H9 (cell line): ENCODE results near the gene SLC35A5. TPM values are rescaled to one million over a fixed set of nuclear protein-coding genes. Genes with fewer than 3 reads are reported as not detected.

Experiments used
- DNase-seq: peaks from one replicate; pipeline ENCODE4 v3.0.0-alpha.2; 2017
- H2AFZ ChIP-seq: one replicate; pipeline ENCODE4 v1.6.1; 2013; ENCODE audit warnings: mild to moderate bottlenecking, low read length, control low read depth, moderate library complexity
- H2AK5ac ChIP-seq: 2 replicates; pipeline ENCODE4 v1.6.1; 2013; ENCODE audit warnings: low read length, control low read depth, mixed read lengths; ENCODE audit not compliant: insufficient read length
- H2BK120ac ChIP-seq: one replicate; pipeline ENCODE4 v1.6.1; 2013; ENCODE audit warnings: low read depth, mild to moderate bottlenecking, low read length, control low read depth, inconsistent platforms; ENCODE audit not compliant: poor library complexity, severe bottlenecking
- H2BK12ac ChIP-seq: 2 replicates; pipeline ENCODE4 v1.6.1; 2013; ENCODE audit warnings: low read length, control low read depth, mixed read lengths, low read depth; ENCODE audit not compliant: insufficient read length
- H2BK15ac ChIP-seq: 2 replicates; pipeline ENCODE4 v1.6.1; 2013; ENCODE audit warnings: low read depth, low read length, control low read depth
- H2BK20ac ChIP-seq: one replicate; pipeline ENCODE4 v1.6.1; 2013; ENCODE audit warnings: low read depth, mild to moderate bottlenecking, low read length, control low read depth, inconsistent platforms; ENCODE audit not compliant: poor library complexity, severe bottlenecking
- H2BK5ac ChIP-seq: 2 replicates; pipeline ENCODE4 v1.6.1; 2013; ENCODE audit warnings: low read length, control low read depth, mixed read lengths; ENCODE audit not compliant: insufficient read length
- H3K14ac ChIP-seq: 2 replicates; pipeline ENCODE4 v1.6.1; 2013; ENCODE audit warnings: low read length, control low read depth; ENCODE audit not compliant: insufficient read depth
- H3K18ac ChIP-seq: 2 replicates; pipeline ENCODE4 v1.6.1; 2013; ENCODE audit warnings: low read depth, mild to moderate bottlenecking, mixed read lengths, low read length, control low read depth; ENCODE audit not compliant: insufficient read length
- H3K23ac ChIP-seq: 2 replicates; pipeline ENCODE4 v1.6.1; 2013; ENCODE audit warnings: low read length, control low read depth, mixed read lengths, low read depth; ENCODE audit not compliant: insufficient read length
- H3K23me2 ChIP-seq: 2 replicates; pipeline ENCODE4 v1.6.1; 2013; ENCODE audit warnings: low read depth, mild to moderate bottlenecking, mixed read lengths, low read length, control low read depth; ENCODE audit not compliant: insufficient read length, poor library complexity, severe bottlenecking
- H3K27ac ChIP-seq: 2 replicates; pipeline ENCODE4 v1.5.1; 2013; ENCODE audit warnings: low read length, control low read depth, mixed read lengths, low read depth; ENCODE audit not compliant: insufficient read length
- H3K27me3 ChIP-seq: 2 replicates; pipeline ENCODE4 v1.6.1; 2013; ENCODE audit warnings: low read length, control low read depth, inconsistent platforms; ENCODE audit not compliant: insufficient read depth
- H3K4ac ChIP-seq: 2 replicates; pipeline ENCODE4 v1.6.1; 2013; ENCODE audit warnings: low read depth, mild to moderate bottlenecking, control low read depth, inconsistent platforms, low read length, moderate library complexity
- H3K4me1 ChIP-seq: 2 replicates; pipeline ENCODE4 v1.6.1; 2013; ENCODE audit warnings: low read length, control low read depth, inconsistent platforms; ENCODE audit not compliant: insufficient read depth
- H3K4me2 ChIP-seq: 2 replicates; pipeline ENCODE4 v1.6.1; 2013; ENCODE audit warnings: low read length, control low read depth, mixed read lengths; ENCODE audit not compliant: insufficient read length, insufficient read depth
- H3K56ac ChIP-seq: 2 replicates; pipeline ENCODE4 v1.6.1; 2013; ENCODE audit warnings: low read depth, mild to moderate bottlenecking, mixed read lengths, low read length, control low read depth; ENCODE audit not compliant: insufficient read length
- H3K79me1 ChIP-seq: 2 replicates; pipeline ENCODE4 v1.6.1; 2013; ENCODE audit warnings: low read depth, mild to moderate bottlenecking, moderate library complexity, low read length, control low read depth, inconsistent platforms; ENCODE audit not compliant: insufficient read depth, poor library complexity, severe bottlenecking
- H3K79me2 ChIP-seq: 2 replicates; pipeline ENCODE4 v1.6.1; 2013; ENCODE audit warnings: low read length, control low read depth, inconsistent platforms; ENCODE audit not compliant: insufficient read depth
- H3K9ac ChIP-seq: 2 replicates; pipeline ENCODE4 v1.6.1; 2013; ENCODE audit warnings: low read length, control low read depth, mixed read lengths; ENCODE audit not compliant: insufficient read length; ENCODE audit errors: extremely low read depth
- H3K9me3 ChIP-seq: one replicate; pipeline ENCODE4 v1.6.1; 2013; ENCODE audit warnings: low read depth, low read length, inconsistent platforms; ENCODE audit not compliant: control insufficient read depth
- H3T11ph ChIP-seq: one replicate; pipeline ENCODE4 v1.6.1; 2013; ENCODE audit warnings: mild to moderate bottlenecking, low read length, control low read depth, inconsistent platforms
- H4K20me1 ChIP-seq: one replicate; pipeline ENCODE4 v1.6.1; 2013; ENCODE audit not compliant: control insufficient read depth, insufficient read length, insufficient read depth
- H4K5ac ChIP-seq: 2 replicates; pipeline ENCODE4 v1.6.1; 2013; ENCODE audit warnings: low read depth, mild to moderate bottlenecking, mixed read lengths, low read length, control low read depth; ENCODE audit not compliant: insufficient read length
- H4K8ac ChIP-seq: replicated peaks from 2 replicates; pipeline ENCODE4 v1.6.1; 2013; ENCODE audit warnings: low read length, control low read depth, mixed read lengths, low read depth; ENCODE audit not compliant: insufficient read length
- H4K91ac ChIP-seq: 2 replicates; pipeline ENCODE4 v1.6.1; 2013; ENCODE audit warnings: low read depth, mild to moderate bottlenecking, moderate library complexity, mixed read lengths, low read length, control low read depth; ENCODE audit not compliant: insufficient read length
- H3K27ac Mint-ChIP-seq, 3 experiments: 2 replicates in 2 of 3; 3 replicates in 1 of 3; pipeline ENCODE4 v1.8.0; 2020 to 2021; ENCODE audit warnings: mixed read lengths in 3 of 3, mild to moderate bottlenecking in 1 of 3, moderate library complexity in 1 of 3
- H3K27me3 Mint-ChIP-seq: 2 replicates; pipeline ENCODE4 v1.8.0; 2021; ENCODE audit warnings: low read depth, mild to moderate bottlenecking, moderate library complexity, mixed read lengths
- H3K36me3 Mint-ChIP-seq, 3 experiments: 2 replicates in 2 of 3; 3 replicates in 1 of 3; pipeline ENCODE4 v1.8.0; 2020 to 2021; ENCODE audit warnings: low read depth in 3 of 3, mixed read lengths in 3 of 3; ENCODE audit not compliant: insufficient read depth in 1 of 3
- H3K4me1 Mint-ChIP-seq, 2 experiments: 2 replicates each; pipeline ENCODE4 v1.8.0; 2020; ENCODE audit warnings: mixed read lengths in 2 of 2
- H3K4me3 Mint-ChIP-seq, 2 experiments: 2 replicates in 1 of 2; 3 replicates in 1 of 2; pipeline ENCODE4 v1.8.0; 2020 to 2021; ENCODE audit warnings: mild to moderate bottlenecking in 2 of 2, mixed read lengths in 2 of 2, moderate library complexity in 1 of 2
- H3K9me3 Mint-ChIP-seq, 2 experiments: 2 replicates in 1 of 2; 3 replicates in 1 of 2; pipeline ENCODE4 v1.8.0; 2020; ENCODE audit warnings: mild to moderate bottlenecking in 2 of 2, mixed read lengths in 2 of 2, moderate library complexity in 1 of 2
- CTCF ChIP-seq: fragments of 200-600 bp; sonication (generic); conservative IDR thresholded peaks from 3 replicates; pipeline ENCODE4 v1.8.0; 2021; ENCODE audit warnings: antibody characterized with exemption, mild to moderate bottlenecking
- WGBS: extraction: QIAGEN DNeasy Blood & Tissue Kit; methylation state at CpG from one replicate; pipeline ENCODE4 v1.1.7; 2013; ENCODE audit warnings: missing lambda C conversion rate, low lambda C conversion rate, mixed read lengths; ENCODE audit not compliant: insufficient read length; ENCODE audit errors: extremely low coverage; 5-methylcytosine and 5-hydroxymethylcytosine counted together
- total RNA-seq: library from RNA; stranded (reverse); gene quantifications from 2 replicates; pipeline ENCODE4 v1.2.1, GENCODE V29; 2021

SLC35A5 gene
- total RNA-seq, 1 experiment from 2014 or later, result 40.0 TPM

DNA sequence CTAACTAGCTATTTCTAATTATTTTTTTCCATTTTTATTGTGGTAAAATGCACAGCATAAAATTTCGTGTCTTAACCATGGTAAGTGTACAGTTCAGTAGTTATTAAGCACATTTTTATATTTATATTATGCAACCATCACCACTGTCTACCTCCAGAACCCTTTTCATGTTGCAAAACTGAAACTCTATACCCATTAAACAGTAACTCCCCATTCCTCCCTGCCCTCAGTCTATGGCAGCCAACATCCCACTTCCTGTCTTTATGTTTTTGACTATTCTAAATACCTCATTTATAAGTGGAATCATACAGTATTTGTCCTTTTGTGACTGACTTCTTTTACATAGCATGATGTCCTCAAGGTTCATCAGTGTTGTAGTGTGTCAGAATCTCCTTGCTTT is 25.5 kb downstream of the SLC35A5 start:
- Histone ChIP-seq H3K4ac (no peak overlapping the region), H4K20me1 (no peaks in the 10 kb centered on the region), H3K79me1 (no peaks in the 10 kb centered on the region), H2BK120ac (no peak overlapping the region), H3K79me2 (no peaks in the 10 kb centered on the region), H2AK5ac (no peak overlapping the region), H4K5ac (no peak overlapping the region), H4K91ac (no peak overlapping the region), H3K27me3 (no peaks in the 10 kb centered on the region), H2BK20ac (no peak overlapping the region), H3K9ac (no peak overlapping the region), H2BK15ac (no peak overlapping the region), H3K23ac (no peak overlapping the region), H4K8ac (no peak overlapping the region), H3K18ac (no peak overlapping the region), H3K4me1 (no peaks in the 10 kb centered on the region), H3K14ac (no peak overlapping the region), H2BK12ac (no peak overlapping the region), H2AFZ (no peak overlapping the region), H3K23me2 (no peaks in the 10 kb centered on the region), H2BK5ac (no peak overlapping the region), H3K9me3 (no peaks in the 10 kb centered on the region), H3K4me2 (no peak overlapping the region), H3K56ac (no peak overlapping the region), H3T11ph (no peak overlapping the region), H3K27ac (no peak overlapping the region)
- DNase-seq, result no peak
- peaks cover 0 to 31% (median 20%) of the 10 kb centered on the region in 3 experiments; a peak in 5 of 7 replicates for H3K36me3 Mint-ChIP-seq
- H3K4me1 Mint-ChIP-seq, result peaks cover 3 to 10% of the 10 kb centered on the region in 2 experiments
- no peaks in the 10 kb centered on the region for H3K9me3 Mint-ChIP-seq
- no CpG with 5 or more reads among the region's 1 CpG for WGBS
- H3K4me3 Mint-ChIP-seq, result no peak overlapping the region
- no peak for TF ChIP-seq CTCF
- no peak overlapping the region for H3K27ac Mint-ChIP-seq
- no peaks in the 10 kb centered on the region for H3K27me3 Mint-ChIP-seq
